Astrocyte (in vitro differentiated cells and primary cell): ENCODE results near the gene ANKRD23. TPM values are rescaled to one million over a fixed set of nuclear protein-coding genes. Genes with fewer than 3 reads are reported as not detected.

Experiments
- DNase-seq: peaks from one replicate; pipeline ENCODE4 v3.0.0-alpha.2; 2010; ENCODE audit warnings: low read depth
- FAIRE-seq: peaks from 2 replicates; lab custom pipeline; 2011; peaks lifted over from hg19 to GRCh38; lab: Jason Lieb, UNC
- H2AFZ ChIP-seq: 2 replicates; pipeline ENCODE4 v1.6.0; 2012; ENCODE audit warnings: low read depth, low read length, inconsistent platforms
- H3K27ac ChIP-seq: 2 replicates; pipeline ENCODE4 v1.5.1; 2011; ENCODE audit warnings: low read depth, low read length, inconsistent platforms
- H3K27me3 ChIP-seq: 2 replicates; pipeline ENCODE4 v1.6.0; 2011; ENCODE audit warnings: low read length, inconsistent platforms; ENCODE audit not compliant: insufficient read depth
- H3K36me3 ChIP-seq: 2 replicates; pipeline ENCODE4 v1.5.1; 2011; ENCODE audit warnings: low read length, inconsistent platforms; ENCODE audit not compliant: insufficient read depth
- H3K4me1 ChIP-seq: 2 replicates; pipeline ENCODE4 v1.5.1; 2011; ENCODE audit warnings: low read length, inconsistent platforms; ENCODE audit not compliant: insufficient read depth
- H3K4me2 ChIP-seq: 2 replicates; pipeline ENCODE4 v1.6.0; 2012; ENCODE audit warnings: low read length, inconsistent platforms
- H3K4me3 ChIP-seq: 2 replicates; pipeline ENCODE4 v1.5.1; 2011; ENCODE audit warnings: low read depth, mild to moderate bottlenecking, low read length, inconsistent platforms; ENCODE audit not compliant: insufficient read depth
- H3K79me2 ChIP-seq: 2 replicates; pipeline ENCODE4 v1.6.0; 2012; ENCODE audit warnings: mild to moderate bottlenecking, low read length, inconsistent platforms; ENCODE audit not compliant: insufficient read depth
- H3K9ac ChIP-seq: 2 replicates; pipeline ENCODE4 v1.6.0; 2012; ENCODE audit warnings: mild to moderate bottlenecking, low read length, inconsistent platforms
- H3K9me3 ChIP-seq: 2 replicates; pipeline ENCODE4 v1.5.1; 2012; ENCODE audit warnings: low read depth, mild to moderate bottlenecking, low read length, inconsistent platforms; ENCODE audit not compliant: insufficient read depth
- H4K20me1 ChIP-seq: 2 replicates; pipeline ENCODE4 v1.6.0; 2012; ENCODE audit warnings: low read length, inconsistent platforms; ENCODE audit not compliant: insufficient read depth
- H3K27ac Mint-ChIP-seq: one replicate; pipeline ENCODE4 v1.8.0; 2021; ENCODE audit warnings: mild to moderate bottlenecking, mixed read lengths; ENCODE audit not compliant: unreplicated experiment
- H3K27me3 Mint-ChIP-seq: one replicate; pipeline ENCODE4 v1.8.0; 2021; ENCODE audit warnings: low read depth, mixed read lengths; ENCODE audit not compliant: unreplicated experiment
- H3K36me3 Mint-ChIP-seq: one replicate; pipeline ENCODE4 v1.8.0; 2021; ENCODE audit warnings: low read depth, mixed read lengths; ENCODE audit not compliant: unreplicated experiment
- H3K4me1 Mint-ChIP-seq: one replicate; pipeline ENCODE4 v1.8.0; 2021; ENCODE audit warnings: low read depth, mixed read lengths; ENCODE audit not compliant: unreplicated experiment
- H3K4me3 Mint-ChIP-seq: one replicate; pipeline ENCODE4 v1.8.0; 2021; ENCODE audit warnings: mild to moderate bottlenecking, moderate library complexity, mixed read lengths; ENCODE audit not compliant: unreplicated experiment
- H3K9me3 Mint-ChIP-seq: one replicate; pipeline ENCODE4 v1.8.0; 2021; ENCODE audit warnings: mild to moderate bottlenecking, mixed read lengths; ENCODE audit not compliant: unreplicated experiment
- CTCF ChIP-seq: IDR thresholded peaks from 2 replicates; pipeline ENCODE4 v1.5.1; 2011; ENCODE audit warnings: low read depth, mild to moderate bottlenecking, inconsistent platforms, low read length, moderate library complexity; ENCODE audit not compliant: insufficient read depth
- EZH2 ChIP-seq: IDR thresholded peaks from 2 replicates; pipeline ENCODE4 v1.6.1; 2012; ENCODE audit warnings: mild to moderate bottlenecking, low read length, inconsistent platforms; ENCODE audit not compliant: insufficient read depth
- total RNA-seq: library from RNA; stranded (reverse); gene quantifications from 2 replicates; pipeline ENCODE4 v1.2.1, GENCODE V29; 2021

The ANKRD23 gene
- total RNA-seq, 1 donor from 2014 or later = 2.5 TPM

- Histone ChIP-seq H2AFZ (peak within 1 kb of the TSS; percentile 82), H3K4me2 (peak within 1 kb of the TSS; percentile 98), H3K9me3 (no peaks in the 10 kb centered on the region), H3K79me2 (peaks cover 7% of the 10 kb centered on the region), H3K27me3 (no peaks in the 10 kb centered on the region), H3K4me1 (peaks cover 12% of the 10 kb centered on the region), H3K36me3 (no peaks in the 10 kb centered on the region), H4K20me1 (peaks cover 42% of the 10 kb centered on the region), H3K9ac (peak within 1 kb of the TSS; percentile 73), H3K4me3 (peak within 1 kb of the TSS; percentile 69), H3K27ac (peak within 1 kb of the TSS; percentile 38)
- DNase-seq (peak; percentile 85), FAIRE-seq (no peak)
- H3K36me3 Mint-ChIP-seq = peaks cover 2% of the 10 kb centered on the region
- H3K27me3 Mint-ChIP-seq = peaks cover 5% of the 10 kb centered on the region
- H3K4me3 Mint-ChIP-seq = peak within 1 kb of the TSS; percentile 81
- H3K4me1 Mint-ChIP-seq = peaks cover 2% of the 10 kb centered on the region
- H3K9me3 Mint-ChIP-seq = no peaks in the 10 kb centered on the region
- TF ChIP-seq CTCF (no peak), EZH2 (no peak)
- H3K27ac Mint-ChIP-seq = no peak within 1 kb of the TSS
Measured at GRCh38 chr2:96816127-96816835, 27.5 kb downstream of the ANKRD23 start, which contains the start of gene CNNM3. CNNM3 (plus strand) TSS chr2:96816268; CDS start chr2:96816278, 10 bp downstream.

DNA sequence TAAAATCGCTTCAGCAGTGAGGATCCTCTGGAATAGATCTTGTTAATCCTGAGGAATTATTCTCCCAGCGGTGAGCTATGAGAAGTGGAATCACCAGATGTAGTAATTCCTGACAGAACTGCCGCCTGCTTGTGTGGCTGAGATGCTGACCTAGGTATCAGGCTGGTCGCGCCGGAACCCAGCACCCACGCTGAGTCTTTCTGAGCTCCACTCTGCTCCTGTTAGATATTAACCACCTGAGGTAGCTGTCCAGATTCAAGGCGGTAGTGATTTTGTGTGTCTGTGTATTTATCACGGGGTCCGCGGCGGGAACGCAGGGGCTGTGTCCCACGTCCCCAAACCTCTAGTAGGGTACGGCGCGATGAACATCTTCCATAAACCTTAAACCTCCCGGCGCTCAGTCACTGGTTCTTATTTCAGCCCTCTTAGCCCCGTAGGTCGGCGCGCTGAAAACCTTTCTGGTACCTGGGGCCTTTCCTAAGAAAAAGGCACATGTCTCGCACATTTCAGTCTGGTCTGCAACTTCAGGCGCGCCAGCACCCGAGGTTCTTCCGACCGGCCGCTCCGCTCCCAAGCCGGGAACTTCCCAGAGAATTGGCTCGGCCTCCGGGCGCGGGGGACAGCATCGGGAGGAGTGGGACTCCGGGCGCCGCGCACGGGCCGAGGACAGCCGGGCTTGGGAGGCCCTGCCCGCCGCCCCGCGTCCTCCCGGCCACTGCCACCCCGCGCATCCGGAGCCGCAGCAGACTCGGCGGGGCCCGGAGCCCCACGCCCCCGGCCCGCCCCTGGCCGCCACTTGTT, 28.3 kb downstream of the ANKRD23 start:
- no peaks in the 10 kb centered on the region for H3K36me3 ChIP-seq
- H3K9me3 ChIP-seq = no peaks in the 10 kb centered on the region
- peak overlapping the region; percentile 73 for H3K9ac ChIP-seq
- H3K27me3 ChIP-seq = no peaks in the 10 kb centered on the region
- H2AFZ ChIP-seq = peak overlapping the region; percentile 82
- H3K4me3 ChIP-seq = peak overlapping the region; percentile 69
- Mint-ChIP-seq H3K27me3 (peaks cover 5% of the 10 kb centered on the region), H3K4me1 (peaks cover 2% of the 10 kb centered on the region), H3K27ac (no peak overlapping the region), H3K9me3 (no peaks in the 10 kb centered on the region), H3K36me3 (peaks cover 2% of the 10 kb centered on the region), H3K4me3 (peak overlapping the region; percentile 81)
- DNase-seq = peak; percentile 43
- H3K4me1 ChIP-seq = peaks cover 12% of the 10 kb centered on the region
- peaks cover 7% of the 10 kb centered on the region for H3K79me2 ChIP-seq
- peak overlapping the region; percentile 98 for H3K4me2 ChIP-seq
- no peak overlapping the region for H3K27ac ChIP-seq
- FAIRE-seq = no peak
- TF ChIP-seq CTCF (no peak), EZH2 (no peak)
- peaks cover 35% of the 10 kb centered on the region for H4K20me1 ChIP-seq
